T-helper 1 cell treated with Interleukin-12 subunit alpha and Interleukin-12 subunit beta and Interleukin-4 antibody, amounts not matched to agents 30 μg/mL and 1 μg/mL, for 36 hours (primary cell): ENCODE measurements around the gene CCDC127.

Source experiments
- H3K27ac Mint-ChIP-seq: one replicate; pipeline ENCODE4 v1.8.0; 2021; ENCODE audit warnings: mild to moderate bottlenecking, mixed read lengths
- H3K27me3 Mint-ChIP-seq: one replicate; pipeline ENCODE4 v1.8.0; 2021; ENCODE audit warnings: low read depth, mixed read lengths
- H3K36me3 Mint-ChIP-seq: one replicate; pipeline ENCODE4 v1.8.0; 2021; ENCODE audit warnings: low read depth, mixed read lengths
- H3K4me1 Mint-ChIP-seq: one replicate; pipeline ENCODE4 v1.8.0; 2021; ENCODE audit warnings: low read depth, mixed read lengths
- H3K4me3 Mint-ChIP-seq: one replicate; pipeline ENCODE4 v1.8.0; 2021; ENCODE audit warnings: mild to moderate bottlenecking, moderate library complexity, mixed read lengths
- H3K9me3 Mint-ChIP-seq: one replicate; pipeline ENCODE4 v1.8.0; 2021; ENCODE audit warnings: mixed read lengths

The CCDC127 gene

DNA sequence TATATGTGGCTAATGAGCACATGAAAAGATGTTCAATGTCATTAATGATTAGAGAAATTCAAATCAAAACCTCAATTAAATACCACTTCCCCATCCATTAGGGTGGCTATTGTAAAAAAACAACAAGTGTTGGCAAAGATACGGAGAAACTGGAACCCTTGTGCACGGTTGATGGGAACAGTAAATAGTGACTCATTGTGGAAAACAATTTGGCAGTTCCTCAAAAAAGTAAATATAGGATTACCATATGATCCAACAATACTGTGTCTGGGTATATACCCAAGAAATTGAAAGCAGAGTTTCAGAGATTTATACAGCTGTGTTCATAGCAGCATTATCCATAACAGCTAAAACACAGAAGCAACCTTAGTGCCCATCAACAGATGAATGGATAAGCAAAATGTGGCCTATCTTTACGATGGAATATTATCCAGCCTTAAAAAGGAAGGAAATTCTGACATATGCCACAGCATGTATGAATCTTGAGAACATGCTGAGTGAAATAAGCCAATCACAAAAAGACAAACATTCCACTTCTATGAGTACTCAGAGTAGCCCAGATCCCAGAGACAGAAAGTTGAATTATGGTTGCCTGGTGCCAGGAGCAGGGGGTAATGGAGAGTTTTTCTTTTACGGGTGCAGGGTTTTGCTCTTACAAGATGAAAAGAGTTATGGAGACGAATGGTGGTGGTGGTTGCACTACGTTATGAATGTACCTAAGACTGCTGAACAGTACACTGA, 68.0 kb downstream of the CCDC127 start:
- Mint-ChIP-seq H3K27me3 (peaks cover 8% of the 10 kb centered on the region), H3K9me3 (peaks cover 26% of the 10 kb centered on the region), H3K27ac (no peak overlapping the region), H3K4me1 (no peaks in the 10 kb centered on the region), H3K4me3 (no peak overlapping the region), H3K36me3 (no peaks in the 10 kb centered on the region)

DNA sequence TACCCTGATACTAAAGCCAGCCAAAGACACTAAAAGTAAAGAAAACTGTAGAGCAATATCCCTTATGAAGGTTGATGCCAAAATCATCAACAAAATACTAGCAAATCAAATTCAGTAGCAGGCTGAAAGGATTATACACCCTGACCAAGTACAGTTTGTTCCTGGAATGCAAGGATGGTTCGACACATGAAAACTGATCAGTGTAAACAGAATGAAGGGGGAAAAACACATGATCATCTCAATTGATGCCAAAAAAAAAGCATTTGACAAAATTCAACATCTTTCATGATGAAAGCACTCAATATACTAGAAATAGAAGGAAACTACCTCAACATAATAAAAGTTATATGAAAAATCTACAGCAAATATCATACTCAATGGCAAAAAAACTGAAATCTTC, 70.2 kb downstream of the CCDC127 start:
- H3K27ac Mint-ChIP-seq: no peak overlapping the region
- H3K9me3 Mint-ChIP-seq: peaks cover 26% of the 10 kb centered on the region
- no peaks in the 10 kb centered on the region for H3K4me1 Mint-ChIP-seq
- no peaks in the 10 kb centered on the region for H3K36me3 Mint-ChIP-seq
- no peak overlapping the region for H3K4me3 Mint-ChIP-seq
- peaks cover 8% of the 10 kb centered on the region for H3K27me3 Mint-ChIP-seq
